Body of pancreas (tissue), 4 donors: ENCODE results near the gene SMIM5. TPM values are rescaled to one million over a fixed set of nuclear protein-coding genes. Genes with fewer than 3 reads are reported as not detected.
"Not testable (repeated sequence)": the region's sequence is repeated elsewhere in the genome, so short reads cannot be mapped to it uniquely, and the experiment has no call there.

ENCODE experiments used
- ATAC-seq: fragments of 150-250 bp; one replicate; pipeline ENCODE4 v1.9.1; 2016
- DNase-seq, 4 donors: peaks; one replicate each; pipeline ENCODE4 v3.0.0-alpha.2; 2019
- H3K27ac ChIP-seq, 4 donors: fragments of 200-600 bp; sonication (generic); 1 replicate in 3 of 4; 2 replicates in 1 of 4; pipeline versions ENCODE4 v1.5.1 to v1.6.1; 2016 to 2019; ENCODE audit warnings: mild to moderate bottlenecking in 1 of 4, mixed read lengths in 1 of 4, moderate library complexity in 1 of 4
- H3K27me3 ChIP-seq, 2 donors: fragments of 200-600 bp; sonication (generic); one replicate each; pipeline ENCODE4 v1.6.0; 2016; ENCODE audit warnings: mild to moderate bottlenecking in 1 of 2
- H3K36me3 ChIP-seq, 2 donors: fragments of 200-600 bp; sonication (generic); replicated peaks in 1 of 2; 2 replicates each; pipeline ENCODE4 v1.5.1; 2016; ENCODE audit warnings: low read depth in 2 of 2; ENCODE audit not compliant: insufficient read depth in 1 of 2
- H3K4me1 ChIP-seq: fragments of 200-600 bp; sonication (generic); one replicate; pipeline ENCODE4 v1.6.0; 2016
- H3K4me3 ChIP-seq, 2 donors: fragments of 200-600 bp; sonication (generic); 1 replicate in 1 of 2; 2 replicates in 1 of 2; pipeline ENCODE4 v1.5.1; 2016 to 2019
- H3K9me3 ChIP-seq, 3 donors: fragments of 200-600 bp; sonication (generic); 1 replicate in 2 of 3; 2 replicates in 1 of 3; pipeline ENCODE4 v1.5.1; 2016
- POLR2A ChIP-seq, 3 donors: fragments of 450-650 bp; IDR thresholded peaks; one replicate each; pipeline ENCODE4 v1.6.1; 2016; ENCODE audit warnings: antibody characterized with exemption in 3 of 3, mild to moderate bottlenecking in 2 of 3
- WGBS, 2 donors: methylation state at CpG; one replicate each; pipeline ENCODE4 v1.1.5; 2017; 5-methylcytosine and 5-hydroxymethylcytosine counted together
- intact Hi-C: fragments of 100-400 bp; cut with DNase I; formaldehyde crosslinking; loops from one replicate; pipeline ENCODE4 v1.15.1; 2023
- total RNA-seq, 2 donors: library from RNA; depleted of rRNA; stranded (reverse); fragments of >200 nt; gene quantifications; one replicate each; pipeline ENCODE4 v1.1.0, GENCODE V29; 2016
- TF ChIP-seq, protein P1 (sequence below), 7 experiments: fragments of 450-650 bp in 4 of 7; fragments of 200-600 bp in 3 of 7; sonication (generic) in 3 of 7; IDR thresholded peaks; one replicate each; pipeline ENCODE4 v1.5.1; 2016 to 2019; ENCODE audit warnings: antibody characterized with exemption in 7 of 7

Gene SMIM5
- total RNA-seq, 2 donors from 2014 or later, result 3.3 to 5.2 TPM

GRCh38 chr17:75591722-75592302 lies 41.4 kb upstream of the SMIM5 start:
- ATAC-seq (no peak), DNase-seq (no peak)
- Histone ChIP-seq H3K4me3 (no peak overlapping the region), H3K4me1 (peaks cover 25% of the 10 kb centered on the region), H3K27me3 (no peaks in the 10 kb centered on the region), H3K36me3 (no peaks in the 10 kb centered on the region), H3K9me3 (no peaks in the 10 kb centered on the region), H3K27ac (no peak overlapping the region)
- no peak for TF ChIP-seq POLR2A (IDR thresholded peaks at IDR 0.05)
- TF ChIP-seq, protein P1, sequence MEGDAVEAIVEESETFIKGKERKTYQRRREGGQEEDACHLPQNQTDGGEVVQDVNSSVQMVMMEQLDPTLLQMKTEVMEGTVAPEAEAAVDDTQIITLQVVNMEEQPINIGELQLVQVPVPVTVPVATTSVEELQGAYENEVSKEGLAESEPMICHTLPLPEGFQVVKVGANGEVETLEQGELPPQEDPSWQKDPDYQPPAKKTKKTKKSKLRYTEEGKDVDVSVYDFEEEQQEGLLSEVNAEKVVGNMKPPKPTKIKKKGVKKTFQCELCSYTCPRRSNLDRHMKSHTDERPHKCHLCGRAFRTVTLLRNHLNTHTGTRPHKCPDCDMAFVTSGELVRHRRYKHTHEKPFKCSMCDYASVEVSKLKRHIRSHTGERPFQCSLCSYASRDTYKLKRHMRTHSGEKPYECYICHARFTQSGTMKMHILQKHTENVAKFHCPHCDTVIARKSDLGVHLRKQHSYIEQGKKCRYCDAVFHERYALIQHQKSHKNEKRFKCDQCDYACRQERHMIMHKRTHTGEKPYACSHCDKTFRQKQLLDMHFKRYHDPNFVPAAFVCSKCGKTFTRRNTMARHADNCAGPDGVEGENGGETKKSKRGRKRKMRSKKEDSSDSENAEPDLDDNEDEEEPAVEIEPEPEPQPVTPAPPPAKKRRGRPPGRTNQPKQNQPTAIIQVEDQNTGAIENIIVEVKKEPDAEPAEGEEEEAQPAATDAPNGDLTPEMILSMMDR (IDR thresholded peaks at IDR 0.05), result peak in 1 of 7 experiments; percentile 4
- WGBS, 2 donors, result 83% methylated on average over 7 of the region's 7 CpGs; no CpG with 5 or more reads in 1 of the 2 donors
- intact Hi-C loops, result loop anchor here (5.0 kb wide), 1 partner anchor 165 kb away; no protein-coding TSS in a partner anchor

- H3K27ac ChIP-seq, result no peak overlapping the region
- intact Hi-C loops, result loop anchor here (5.0 kb wide), 1 partner anchor 165 kb away; no protein-coding TSS in a partner anchor
Measured at GRCh38 chr17:75592348-75593020, 40.8 kb upstream of the SMIM5 start.

GRCh38 chr17:75593430-75593829 lies 39.8 kb upstream of the SMIM5 start:
- not testable (repeated sequence) for H3K27ac ChIP-seq, H3K36me3 ChIP-seq, H3K4me3 ChIP-seq, ATAC-seq, DNase-seq, H3K9me3 ChIP-seq, H3K27me3 ChIP-seq
- 80 to 86% methylated on average over 9 of the region's 9 CpGs for WGBS, 2 donors
- intact Hi-C loops, result loop anchor here (5.0 kb wide), 1 partner anchor 166 kb away; no protein-coding TSS in a partner anchor
- H3K4me1 ChIP-seq, result peaks cover 16% of the 10 kb centered on the region

More at GRCh38 chr17:75592348-75593020, 40.8 kb upstream of the SMIM5 start:
- no peak for ATAC-seq
- TF ChIP-seq POLR2A (IDR thresholded peaks at IDR 0.05), result no peak
- TF ChIP-seq, protein P1 (IDR thresholded peaks at IDR 0.05), result no peak
- 87 to 91% methylated on average over 5 to 14 of the region's 17 CpGs for WGBS, 2 donors
- Histone ChIP-seq H3K27me3 (no peaks in the 10 kb centered on the region), H3K4me1 (peaks cover 25% of the 10 kb centered on the region), H3K4me3 (no peak overlapping the region), H3K36me3 (no peaks in the 10 kb centered on the region), H3K9me3 (no peaks in the 10 kb centered on the region)
- DNase-seq, result no peak

DNA sequence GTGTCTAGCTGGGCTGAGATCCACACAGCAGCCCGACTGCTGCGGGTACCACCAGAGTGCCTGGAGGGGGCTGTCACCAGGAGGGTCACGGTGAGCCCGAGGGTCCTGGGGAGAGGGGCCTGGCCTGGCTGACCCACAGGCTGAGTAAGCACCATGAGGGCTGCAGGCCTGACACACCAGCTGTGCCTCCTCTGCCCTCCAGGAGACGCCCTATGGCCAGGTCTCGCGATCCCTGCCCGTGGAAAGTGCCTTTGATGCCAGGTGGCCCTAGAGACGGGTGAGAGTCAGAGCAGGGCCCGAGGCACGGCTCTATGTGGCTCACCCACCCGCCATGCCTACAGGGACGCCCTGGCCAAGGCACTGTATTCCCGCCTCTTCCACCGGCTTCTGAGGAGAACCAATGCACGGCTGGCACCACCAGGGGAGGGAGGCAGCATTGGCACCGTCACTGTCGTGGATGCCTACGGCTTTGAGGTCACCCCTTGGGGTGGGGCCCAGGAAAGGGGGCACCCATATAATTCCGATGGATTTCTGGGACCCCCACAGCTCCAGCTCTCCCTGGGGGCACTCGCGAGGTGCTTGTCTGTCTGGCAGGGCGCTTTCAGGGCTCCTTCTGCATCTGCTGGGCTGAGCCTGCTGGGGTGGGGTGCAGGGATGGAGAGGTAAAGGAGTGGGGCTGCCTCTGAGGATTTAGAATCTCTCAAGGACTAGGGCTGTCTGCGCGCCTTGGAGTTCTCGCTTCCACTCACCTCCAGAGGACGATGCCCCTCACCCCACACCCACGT lies 38.5 kb upstream of the SMIM5 start:
- no peaks in the 10 kb centered on the region for H3K27me3 ChIP-seq
- DNase-seq (no peak), ATAC-seq (no peak)
- intact Hi-C loops, result loop anchor here (5.0 kb wide), 1 partner anchor 167 kb away; no protein-coding TSS in a partner anchor
- no peak overlapping the region for H3K27ac ChIP-seq
- TF ChIP-seq POLR2A (IDR thresholded peaks at IDR 0.05), result no peak
- TF ChIP-seq, protein P1 (IDR thresholded peaks at IDR 0.05), result no peak
- 66 to 72% methylated on average over 13 to 28 of the region's 28 CpGs for WGBS, 2 donors
- peaks cover 5% of the 10 kb centered on the region for H3K4me1 ChIP-seq
- no peaks in the 10 kb centered on the region for H3K9me3 ChIP-seq
- H3K4me3 ChIP-seq, result no peak overlapping the region
- no peaks in the 10 kb centered on the region for H3K36me3 ChIP-seq
